LNCaP clone FGC (cell line): Measurements from ENCODE around the gene MACC1.
"Not testable (repeated sequence)": the region's sequence is repeated elsewhere in the genome, so short reads cannot be mapped to it uniquely, and the experiment has no call there.

Source experiments
- DNase-seq: peaks from one replicate; pipeline ENCODE4 v3.0.0-alpha.2; 2011; ENCODE audit warnings: low read depth
- H3K4me3 ChIP-seq: 2 replicates; pipeline ENCODE4 v1.5.1; 2011; ENCODE audit warnings: mild to moderate bottlenecking, low read depth, low read length, control low read depth
- TF ChIP-seq, protein P1 (sequence below): IDR thresholded peaks from 2 replicates; pipeline ENCODE4 v1.5.1; 2012; ENCODE audit warnings: mild to moderate bottlenecking; ENCODE audit not compliant: control insufficient read depth, insufficient read depth; ENCODE audit errors: extremely low read depth

The MACC1 gene

GRCh38 chr7:20136647-20137046 lies 80.5 kb downstream of the MACC1 start:
- TF ChIP-seq, protein P1, sequence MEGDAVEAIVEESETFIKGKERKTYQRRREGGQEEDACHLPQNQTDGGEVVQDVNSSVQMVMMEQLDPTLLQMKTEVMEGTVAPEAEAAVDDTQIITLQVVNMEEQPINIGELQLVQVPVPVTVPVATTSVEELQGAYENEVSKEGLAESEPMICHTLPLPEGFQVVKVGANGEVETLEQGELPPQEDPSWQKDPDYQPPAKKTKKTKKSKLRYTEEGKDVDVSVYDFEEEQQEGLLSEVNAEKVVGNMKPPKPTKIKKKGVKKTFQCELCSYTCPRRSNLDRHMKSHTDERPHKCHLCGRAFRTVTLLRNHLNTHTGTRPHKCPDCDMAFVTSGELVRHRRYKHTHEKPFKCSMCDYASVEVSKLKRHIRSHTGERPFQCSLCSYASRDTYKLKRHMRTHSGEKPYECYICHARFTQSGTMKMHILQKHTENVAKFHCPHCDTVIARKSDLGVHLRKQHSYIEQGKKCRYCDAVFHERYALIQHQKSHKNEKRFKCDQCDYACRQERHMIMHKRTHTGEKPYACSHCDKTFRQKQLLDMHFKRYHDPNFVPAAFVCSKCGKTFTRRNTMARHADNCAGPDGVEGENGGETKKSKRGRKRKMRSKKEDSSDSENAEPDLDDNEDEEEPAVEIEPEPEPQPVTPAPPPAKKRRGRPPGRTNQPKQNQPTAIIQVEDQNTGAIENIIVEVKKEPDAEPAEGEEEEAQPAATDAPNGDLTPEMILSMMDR: no peak
- no peak for DNase-seq
- H3K4me3 ChIP-seq: no peak overlapping the region

- H3K4me3 ChIP-seq: no peak overlapping the region
- DNase-seq: no peak
- TF ChIP-seq, protein P1: no peak
These were observed 83.4 kb downstream of the MACC1 start for GRCh38 chr7:20133803-20134202.

DNA sequence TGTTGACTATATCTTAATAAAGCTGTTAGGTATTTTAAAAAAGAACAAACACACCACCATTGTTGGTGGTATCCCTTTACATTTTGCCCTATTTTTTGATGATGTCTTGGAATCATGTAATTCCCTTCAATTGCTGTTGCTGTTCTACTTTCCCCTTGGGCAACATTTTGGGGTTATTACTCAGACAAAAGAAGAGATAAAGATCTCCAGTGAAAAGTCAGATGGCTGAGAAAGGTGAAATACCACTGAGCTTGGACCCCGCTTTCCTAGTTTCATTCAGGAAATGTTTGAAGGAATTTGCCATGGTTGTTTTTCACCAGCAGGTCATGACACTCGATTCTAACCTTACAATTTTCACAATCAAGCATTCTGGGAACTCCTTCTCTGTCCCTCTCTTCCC lies 84.6 kb downstream of the MACC1 start:
- no peak for DNase-seq
- TF ChIP-seq, protein P1: no peak
- H3K4me3 ChIP-seq: no peak overlapping the region

DNA sequence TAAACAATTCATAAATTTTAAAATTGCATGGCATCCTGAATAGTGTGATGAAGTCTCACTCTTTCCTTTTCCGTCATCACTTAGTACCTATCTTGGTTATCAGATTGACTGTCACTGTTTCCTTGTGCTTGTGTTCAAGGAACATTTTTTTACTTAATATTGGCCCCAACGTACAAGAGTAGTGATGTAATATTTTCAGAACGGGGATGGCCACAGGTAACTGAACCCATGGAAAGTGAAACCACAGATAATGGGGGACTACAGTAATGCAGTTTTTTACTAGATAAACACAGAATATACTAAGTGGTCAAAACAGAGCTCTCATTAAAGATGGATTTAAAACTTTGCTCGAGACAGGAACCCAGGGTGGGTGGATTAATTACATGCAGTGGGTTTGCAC lies 85.4 kb downstream of the MACC1 start:
- no peak overlapping the region for H3K4me3 ChIP-seq
- no peak for DNase-seq
- TF ChIP-seq, protein P1: no peak

DNA sequence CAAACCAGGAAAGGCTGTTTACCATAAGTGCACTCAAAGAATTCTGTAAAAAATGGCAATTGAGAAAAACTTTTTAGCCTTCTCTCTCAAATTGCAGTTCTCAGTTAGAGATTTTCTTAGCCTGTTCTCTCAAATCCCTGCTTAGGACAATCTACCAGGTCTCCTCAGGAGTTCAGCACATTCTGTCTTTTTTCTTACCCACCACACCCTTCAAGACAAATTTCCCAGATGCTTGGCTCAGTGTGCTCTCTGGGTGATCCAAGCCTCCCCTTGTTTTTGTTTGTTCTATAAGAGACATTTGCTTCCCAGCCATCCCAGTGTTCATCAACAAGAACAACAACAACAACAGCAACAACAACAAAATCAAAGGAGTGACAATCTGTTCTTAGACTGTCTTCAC lies 87.3 kb downstream of the MACC1 start:
- no peak overlapping the region for H3K4me3 ChIP-seq
- no peak for DNase-seq
- TF ChIP-seq, protein P1: no peak

DNA sequence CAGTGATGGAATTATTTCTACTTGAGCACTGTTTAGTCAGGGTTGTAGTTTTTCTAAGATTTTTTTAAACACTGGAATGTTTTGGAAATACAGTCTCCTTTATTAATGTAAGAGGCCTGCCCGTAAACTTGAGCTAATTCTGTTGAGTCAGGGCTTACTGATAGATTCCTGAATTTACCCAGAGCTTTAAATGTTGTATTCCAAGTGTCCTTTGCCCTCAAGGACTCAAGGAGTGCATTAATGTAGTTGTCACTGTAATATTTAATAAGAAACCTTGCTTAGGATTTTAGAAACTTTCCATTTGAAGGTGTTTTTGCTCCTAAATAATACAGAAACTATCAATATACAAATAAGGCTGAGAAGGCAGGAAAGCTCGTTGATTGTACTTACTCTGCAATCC lies 89.2 kb downstream of the MACC1 start:
- TF ChIP-seq, protein P1: no peak
- no peak overlapping the region for H3K4me3 ChIP-seq
- no peak for DNase-seq

DNA sequence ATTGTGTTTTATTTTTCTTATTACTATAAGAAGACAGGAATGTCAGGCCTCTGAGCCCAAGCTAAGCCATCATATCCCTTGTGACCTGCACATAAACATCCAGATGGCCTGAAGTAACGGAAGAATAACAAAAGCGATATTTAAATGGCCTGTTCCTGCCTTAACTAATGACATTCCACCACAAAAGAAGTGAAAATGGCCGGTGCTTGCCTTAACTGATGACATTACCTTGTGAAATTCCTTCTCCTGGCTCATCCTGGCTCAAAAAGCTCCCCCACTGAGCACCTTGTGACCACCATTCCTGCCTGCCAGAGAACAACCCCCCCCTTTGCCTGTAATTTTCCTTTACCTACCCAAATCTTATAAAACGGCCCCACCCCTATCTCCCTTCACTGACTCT lies 91.1 kb downstream of the MACC1 start:
- not testable (repeated sequence) for H3K4me3 ChIP-seq, DNase-seq

DNA sequence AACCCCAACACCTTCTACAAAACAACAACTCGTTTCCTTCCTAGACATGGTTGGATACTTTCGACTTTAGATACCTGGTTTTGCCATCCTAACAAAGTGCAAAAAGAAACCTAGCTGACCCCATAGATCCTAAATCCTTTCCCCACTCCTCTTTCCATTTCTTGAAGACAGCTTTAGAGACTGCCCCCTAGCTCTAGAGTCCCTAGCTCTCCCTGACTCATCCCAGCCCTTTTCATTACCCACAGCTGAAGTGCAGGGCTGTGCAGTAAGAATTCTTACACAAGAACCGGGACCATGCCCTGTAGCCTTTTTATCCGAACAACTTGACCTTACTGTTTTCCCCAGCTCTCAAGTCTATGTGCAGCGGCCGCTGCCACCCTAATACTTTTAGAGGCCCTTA lies 93.1 kb downstream of the MACC1 start:
- H3K4me3 ChIP-seq, DNase-seq: not testable (repeated sequence)

- not testable (repeated sequence) for DNase-seq, H3K4me3 ChIP-seq
These were observed 94.4 kb downstream of the MACC1 start for GRCh38 chr7:20122653-20123316.
